H1 (cell line): ENCODE measurements around the gene PUS7L. TPM values are rescaled to one million over a fixed set of nuclear protein-coding genes. Genes with fewer than 3 reads are reported as not detected.

ENCODE experiments used
- CTCF ChIA-PET: fragments of 300-600 bp; sonication (Branson Sonifier 250); formaldehyde crosslinking; loops from one replicate; lab custom pipeline; 2021; ENCODE audit not compliant: partially characterized antibody; lab: Charles Lee
- POLR2A ChIA-PET: fragments of 300-600 bp; sonication (Branson Sonifier 250); formaldehyde crosslinking; loops from one replicate; lab custom pipeline; 2021; ENCODE audit warnings: inconsistent platforms; ENCODE audit not compliant: partially characterized antibody; lab: Charles Lee
- DNase-seq, 2 experiments: peaks; one replicate each; pipeline versions ENCODE4 v3.0.0 to v3.0.0-alpha.2; 2010 to 2022; ENCODE audit warnings: low spot score in 2 of 2, low read depth in 1 of 2, mixed read lengths in 1 of 2
- FAIRE-seq: peaks from 2 replicates; lab custom pipeline; 2011; peaks lifted over from hg19 to GRCh38; lab: Jason Lieb, UNC
- H2AFZ ChIP-seq: 2 replicates; pipeline ENCODE4 v1.8.1; 2012; ENCODE audit warnings: low read length, inconsistent platforms
- H2AK5ac ChIP-seq: 2 replicates; pipeline ENCODE4 v1.6.1; 2013; ENCODE audit warnings: low read depth, low read length
- H2BK120ac ChIP-seq: replicated peaks from 2 replicates; pipeline ENCODE3; 2013; ENCODE audit warnings: low read depth, low read length, inconsistent platforms
- H2BK12ac ChIP-seq: 2 replicates; pipeline ENCODE4 v1.6.1; 2013; ENCODE audit warnings: low read depth, low read length
- H2BK15ac ChIP-seq: 2 replicates; pipeline ENCODE4 v1.6.1; 2013; ENCODE audit warnings: low read length
- H2BK20ac ChIP-seq: 2 replicates; pipeline ENCODE4 v1.6.1; 2013; ENCODE audit warnings: low read length
- H2BK5ac ChIP-seq: 2 replicates; pipeline ENCODE4 v1.6.1; 2013; ENCODE audit warnings: low read depth, low read length
- H3K14ac ChIP-seq: 2 replicates; pipeline ENCODE4 v1.6.1; 2013; ENCODE audit warnings: inconsistent platforms; ENCODE audit not compliant: insufficient read length
- H3K18ac ChIP-seq: 2 replicates; pipeline ENCODE4 v1.6.1; 2013; ENCODE audit warnings: low read length; ENCODE audit errors: extremely low read depth
- H3K23ac ChIP-seq: 2 replicates; pipeline ENCODE4 v1.6.1; 2013; ENCODE audit warnings: inconsistent platforms; ENCODE audit not compliant: insufficient read length
- H3K23me2 ChIP-seq: 2 replicates; pipeline ENCODE4 v1.6.1; 2013; ENCODE audit warnings: low read depth, low read length
- H3K27ac ChIP-seq: 2 replicates; pipeline ENCODE4 v1.6.1; 2011; ENCODE audit warnings: low read depth, low read length, inconsistent platforms
- H3K27me3 ChIP-seq, 4 experiments: replicated peaks in 1 of 4; 1 replicate in 1 of 4; 2 replicates in 3 of 4; pipeline versions ENCODE4 v1.6.1 to v1.8.1; 2011 to 2013; ENCODE audit warnings: low read length in 3 of 4, mild to moderate bottlenecking in 3 of 4, inconsistent platforms in 2 of 4, mixed read lengths in 2 of 4, moderate library complexity in 1 of 4; ENCODE audit not compliant: control insufficient read depth in 3 of 4, insufficient read depth in 3 of 4; ENCODE audit errors: extremely low read depth in 1 of 4
- H3K36me3 ChIP-seq, 4 experiments: 2 replicates each; pipeline versions ENCODE4 v1.6.1 to v1.8.1; 2011 to 2013; ENCODE audit warnings: mild to moderate bottlenecking in 4 of 4, low read length in 3 of 4, moderate library complexity in 2 of 4, control low read depth in 1 of 4, inconsistent platforms in 1 of 4; ENCODE audit not compliant: insufficient read depth in 4 of 4, control insufficient read depth in 2 of 4
- H3K4ac ChIP-seq: replicated peaks from 2 replicates; pipeline ENCODE3; 2013; ENCODE audit warnings: low read length, low read depth, mixed read lengths, inconsistent platforms; ENCODE audit not compliant: insufficient read length
- H3K4me1 ChIP-seq, 4 experiments: replicated peaks in 1 of 4; 1 replicate in 1 of 4; 2 replicates in 3 of 4; pipeline versions ENCODE4 v1.6.1 to v1.8.1; 2011 to 2013; ENCODE audit warnings: low read length in 3 of 4, inconsistent platforms in 2 of 4, mixed read lengths in 1 of 4; ENCODE audit not compliant: insufficient read depth in 4 of 4, control insufficient read depth in 3 of 4
- H3K4me2 ChIP-seq, 2 experiments: 2 replicates each; pipeline versions ENCODE4 v1.6.1 to v1.8.1; 2011 to 2013; ENCODE audit warnings: low read depth in 2 of 2, low read length in 2 of 2, control low read depth in 1 of 2, inconsistent platforms in 1 of 2, mild to moderate bottlenecking in 1 of 2; ENCODE audit not compliant: insufficient read depth in 1 of 2
- H3K4me3 ChIP-seq, 4 experiments: fragments of 200-600, 300-600 bp in 1 of 4; sonication (generic), shearing (Covaris generic), sonication (Bioruptor Twin) in 1 of 4; 2 replicates each; pipeline versions ENCODE4 v1.5.1 to v1.8.1; 2011 to 2016; ENCODE audit warnings: low read length in 4 of 4, low read depth in 3 of 4, control low read depth in 2 of 4, inconsistent platforms in 2 of 4, mild to moderate bottlenecking in 2 of 4, mixed read lengths in 1 of 4, moderate library complexity in 1 of 4; ENCODE audit not compliant: insufficient read depth in 2 of 4; ENCODE audit errors: extremely low read depth in 1 of 4
- H3K56ac ChIP-seq: replicated peaks from 2 replicates; pipeline ENCODE3; 2013; ENCODE audit warnings: low read depth, mild to moderate bottlenecking, mixed read lengths, low read length, inconsistent platforms; ENCODE audit not compliant: insufficient read length
- H3K79me1 ChIP-seq: 2 replicates; pipeline ENCODE4 v1.6.1; 2013; ENCODE audit warnings: low read depth, low read length, control low read depth
- H3K79me2 ChIP-seq, 2 experiments: 2 replicates each; pipeline versions ENCODE4 v1.6.1 to v1.8.1; 2012 to 2013; ENCODE audit warnings: low read length in 2 of 2, mild to moderate bottlenecking in 2 of 2, inconsistent platforms in 1 of 2; ENCODE audit not compliant: insufficient read depth in 2 of 2, control insufficient read depth in 1 of 2
- H3K9ac ChIP-seq, 4 experiments: replicated peaks in 1 of 4; 1 replicate in 1 of 4; 2 replicates in 3 of 4; pipeline versions ENCODE4 v1.6.1 to v1.8.1; 2011 to 2013; ENCODE audit warnings: low read depth in 3 of 4, low read length in 3 of 4, control low read depth in 2 of 4, mild to moderate bottlenecking in 2 of 4, moderate library complexity in 2 of 4, inconsistent platforms in 1 of 4; ENCODE audit errors: extremely low read depth in 1 of 4
- H3K9me3 ChIP-seq, 2 experiments: 2 replicates each; pipeline versions ENCODE4 v1.6.1 to v1.8.1; 2012 to 2013; ENCODE audit warnings: mild to moderate bottlenecking in 2 of 2, moderate library complexity in 2 of 2, control low read depth in 1 of 2, inconsistent platforms in 1 of 2, low read depth in 1 of 2, low read length in 1 of 2, mixed read lengths in 1 of 2; ENCODE audit not compliant: insufficient read depth in 2 of 2
- H4K20me1 ChIP-seq, 2 experiments: replicated peaks in 1 of 2; 2 replicates each; pipeline versions ENCODE3 to v1.8.1; 2011 to 2013; ENCODE audit warnings: inconsistent platforms in 2 of 2, low read length in 2 of 2, mild to moderate bottlenecking in 1 of 2; ENCODE audit not compliant: insufficient read depth in 2 of 2, control insufficient read depth in 1 of 2
- H4K5ac ChIP-seq: 2 replicates; pipeline ENCODE4 v1.6.1; 2013; ENCODE audit warnings: low read length, low read depth, mixed read lengths, inconsistent platforms; ENCODE audit not compliant: insufficient read length
- H4K8ac ChIP-seq: 2 replicates; pipeline ENCODE4 v1.8.0; 2013; ENCODE audit warnings: mild to moderate bottlenecking, moderate library complexity, low read length, inconsistent platforms; ENCODE audit not compliant: insufficient read depth; ENCODE audit errors: extremely low read depth
- H4K91ac ChIP-seq: replicated peaks from 2 replicates; pipeline ENCODE3; 2013; ENCODE audit warnings: low read length, mixed read lengths, inconsistent platforms; ENCODE audit not compliant: insufficient read length
- ATF3 ChIP-seq: IDR thresholded peaks from 2 replicates; pipeline ENCODE4 v1.6.1; 2011; ENCODE audit warnings: low read depth, mild to moderate bottlenecking, low read length; ENCODE audit not compliant: insufficient read depth
- CREB1 ChIP-seq: IDR thresholded peaks from 2 replicates; pipeline ENCODE4 v1.6.1; 2012; ENCODE audit warnings: inconsistent platforms
- KDM1A ChIP-seq: fragments of 200-600, 300-600 bp; sonication (generic); IDR thresholded peaks from 2 replicates; pipeline ENCODE4 v1.7.1; 2016; ENCODE audit warnings: mild to moderate bottlenecking, low read length, borderline replicate concordance
- SIX5 ChIP-seq: IDR thresholded peaks from 2 replicates; pipeline ENCODE4 v1.6.1; 2011; ENCODE audit warnings: mild to moderate bottlenecking, low read depth, low read length
- WGBS, 2 experiments: shearing (Covaris generic) in 1 of 2; methylation state at CpG; one replicate each; pipeline versions ENCODE4 v1.1.6 to v1.1.7; 2013 to 2015; ENCODE audit warnings: low lambda C conversion rate in 2 of 2, mixed read lengths in 2 of 2, inconsistent platforms in 1 of 2, low coverage in 1 of 2, missing lambda C conversion rate in 1 of 2; ENCODE audit not compliant: insufficient replicate concordance in 2 of 2, insufficient coverage in 1 of 2, insufficient read length in 1 of 2; ENCODE audit errors: extremely low coverage in 1 of 2, missing lambda C conversion rate in 1 of 2; 5-methylcytosine and 5-hydroxymethylcytosine counted together
- polyA plus RNA-seq, 7 experiments: library from polyadenylated mRNA; depleted of rRNA in 3 of 7; stranded (reverse) in 5 of 7; unstranded in 2 of 7; fragments of >200 nt in 5 of 7; fragments of 200-250 nt in 2 of 7; gene quantifications; 1 replicate in 5 of 7; 2 replicates in 1 of 7; 4 replicates in 1 of 7; pipeline versions ENCODE4 v1.2.1 to v1.2.3, GENCODE V29; 2011 to 2013; ENCODE audit warnings: missing spikeins in 2 of 7, mixed read lengths in 2 of 7
- total RNA-seq: library from RNA; stranded (reverse); fragmentation: NEBNext Ultra II Directional; extraction: Animal tissue kit (Norgen Biotek cat#: 25700); gene quantifications from 2 replicates; pipeline ENCODE4 v1.2.1, GENCODE V29; 2021

Gene PUS7L
- total and polyA plus RNA-seq, 2 of the 8 experiments (the other 6 are each of a cell fraction or from before 2014, with no cell fraction given) = 3.6 to 26.8 TPM

- 81% methylated on average over 4 of the region's 4 CpGs; no CpG with 5 or more reads in 1 of the 2 experiments for WGBS, 2 experiments
Observed at GRCh38 chr12:43730283-43730682, 28.3 kb downstream of the PUS7L start.

More at GRCh38 chr12:43730283-43730682, 28.3 kb downstream of the PUS7L start:
- Histone ChIP-seq H3K4me1 (no peaks in the 10 kb centered on the region), H2BK5ac (no peak overlapping the region), H3K27me3 (no peaks in the 10 kb centered on the region), H3K14ac (no peak overlapping the region), H2BK20ac (no peak overlapping the region), H2AFZ (no peak overlapping the region), H3K23ac (no peak overlapping the region), H3K18ac (no peak overlapping the region), H4K8ac (no peak overlapping the region), H3K27ac (no peak overlapping the region), H3K9ac (no peak overlapping the region), H3K4me2 (no peak overlapping the region), H3K4me3 (no peak overlapping the region), H3K9me3 (no peaks in the 10 kb centered on the region), H3K36me3 (peaks cover 0 to 2% (median 0%) of the 10 kb centered on the region in 4 experiments; a peak in 1 of 8 replicates), H3K79me1 (no peaks in the 10 kb centered on the region), H4K5ac (no peak overlapping the region), H3K56ac (no peak overlapping the region), H2BK120ac (no peak overlapping the region), H3K4ac (no peak overlapping the region), H4K91ac (no peak overlapping the region), H2AK5ac (no peak overlapping the region), H2BK12ac (no peak overlapping the region), H2BK15ac (no peak overlapping the region), H4K20me1 (no peaks in the 10 kb centered on the region), H3K79me2 (no peaks in the 10 kb centered on the region), H3K23me2 (no peaks in the 10 kb centered on the region)
- POLR2A ChIA-PET = no interaction called here
- FAIRE-seq (no peak), DNase-seq (no peak)
- TF ChIP-seq ATF3 (no peak), CREB1 (no peak), SIX5 (no peak), KDM1A (no peak)
- CTCF ChIA-PET = interaction anchor here (1.1 to 1.5 kb wide), 2 partner anchors 285 to 287 kb away, joined by 3 to 5 read pairs; no protein-coding TSS in a partner anchor
